ENCODE measurements around the gene LINC01488.

The LINC01488 gene

GRCh38 chr11:69481393-69481844, at the start of gene LINC01488:
Gene LINC01488, plus strand, starts transcription at chr11:69481663.
- DNase-seq = no peak

GRCh38 chr11:69431893-69432738, 49.3 kb upstream of the LINC01488 start:
- no peak for DNase-seq

GRCh38 chr11:69433741-69434140, 47.7 kb upstream of the LINC01488 start:
- DNase-seq = no peak

DNA sequence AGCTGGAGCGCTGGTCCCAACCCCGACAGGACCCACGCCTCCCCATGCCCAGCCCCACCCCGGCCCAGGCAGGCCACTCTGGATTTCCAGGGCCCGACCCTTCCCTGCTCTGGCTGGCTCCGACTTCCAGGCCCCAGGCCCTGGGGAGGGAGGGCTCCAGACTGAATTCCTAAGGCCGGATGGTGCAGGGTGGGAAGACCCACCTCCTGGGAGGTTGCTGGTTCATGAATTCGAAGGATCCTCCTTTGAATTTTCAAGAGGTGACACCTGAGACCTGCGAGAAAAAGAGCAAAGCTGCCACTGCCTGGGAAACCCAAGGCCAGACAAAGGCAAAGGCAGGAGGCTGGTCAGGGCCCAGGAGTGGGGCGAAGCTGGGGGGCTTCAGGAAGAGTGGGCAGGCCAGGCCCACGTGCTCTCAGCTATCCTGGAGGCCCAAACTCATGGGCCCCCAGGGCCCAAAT, 47.0 kb upstream of the LINC01488 start:
- no peak for DNase-seq

- DNase-seq = no peak
Measured at GRCh38 chr11:69435161-69435986, 46.1 kb upstream of the LINC01488 start.

DNA sequence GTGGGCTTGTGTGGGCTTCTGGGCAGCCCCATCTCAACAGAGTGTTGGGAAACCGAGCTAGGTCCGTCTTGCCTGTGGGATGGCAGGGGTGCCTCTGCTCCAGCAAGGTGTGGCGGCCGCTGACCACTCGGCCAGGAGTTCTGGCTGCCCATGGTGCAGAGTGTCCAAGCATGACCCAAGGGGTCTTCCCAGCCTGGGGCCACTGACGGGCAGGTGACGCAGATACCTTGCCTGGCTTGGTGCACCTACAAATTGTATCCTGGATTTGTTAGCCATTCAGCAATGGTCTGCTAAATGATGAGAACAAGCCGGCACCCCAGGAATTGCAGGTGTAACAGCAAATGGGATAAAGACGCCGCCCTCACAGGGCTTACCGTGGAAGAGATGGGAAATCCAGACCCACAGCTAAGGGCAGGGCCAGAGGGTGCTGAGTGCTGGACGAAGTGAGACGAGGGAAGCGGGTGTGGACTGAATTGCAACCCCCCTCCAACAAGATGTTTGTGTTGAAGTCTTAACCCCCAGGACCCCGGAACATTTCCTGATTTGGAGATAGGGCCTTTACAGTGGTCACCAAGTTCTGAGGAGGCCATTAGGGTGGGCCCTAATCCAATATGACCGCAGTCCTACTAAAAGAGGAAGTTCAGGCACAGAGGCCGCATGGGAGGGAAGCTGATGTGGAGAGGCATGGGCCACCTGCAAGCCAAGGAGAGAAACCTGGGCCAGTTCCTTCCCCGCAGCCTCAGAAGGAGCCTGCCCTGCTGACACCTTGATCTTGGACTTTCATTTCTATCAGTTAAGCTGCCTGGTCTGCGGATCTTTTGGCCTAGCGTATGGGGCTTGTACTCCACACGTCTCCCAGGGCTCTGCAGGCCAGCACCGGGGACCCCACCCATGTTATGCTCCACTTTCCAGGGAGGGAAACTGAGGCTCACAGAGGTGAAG, 45.2 kb upstream of the LINC01488 start:
- DNase-seq = no peak

GRCh38 chr11:69437001-69437875, 44.2 kb upstream of the LINC01488 start:
- no peak for DNase-seq

- DNase-seq = no peak
Measured at GRCh38 chr11:69437876-69438205, 43.6 kb upstream of the LINC01488 start.

DNA sequence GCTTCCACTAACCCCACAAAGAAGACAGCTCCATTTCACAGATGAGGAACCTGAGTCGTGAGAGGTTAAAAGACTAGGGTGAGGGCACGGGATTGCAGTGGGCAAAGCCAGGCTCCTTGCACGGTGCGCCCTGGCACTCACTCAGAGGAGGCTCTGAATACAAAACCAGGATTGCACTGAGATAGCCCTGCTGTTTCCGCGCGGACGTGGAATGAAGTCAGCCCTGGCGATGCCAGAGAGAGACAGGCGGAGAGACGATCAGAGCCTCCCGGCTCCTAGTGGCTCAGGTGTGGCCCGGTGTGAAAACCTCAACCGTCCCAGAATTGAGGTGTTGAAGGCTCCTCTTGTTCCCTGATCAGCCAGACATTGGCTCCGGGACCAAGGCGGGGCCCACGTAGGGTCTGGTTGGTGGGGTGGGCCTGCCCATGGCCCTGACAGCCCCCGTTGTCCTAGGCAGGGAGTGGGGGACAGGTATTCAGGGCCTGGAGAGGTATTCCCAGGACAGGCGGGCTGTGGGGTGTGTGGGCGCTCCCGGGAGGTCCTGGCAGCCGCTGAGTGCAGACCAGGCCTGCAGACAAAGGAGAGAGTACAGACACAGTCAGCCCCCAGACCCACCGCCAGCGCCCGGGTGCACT, 43.1 kb upstream of the LINC01488 start:
- no peak for DNase-seq

DNA sequence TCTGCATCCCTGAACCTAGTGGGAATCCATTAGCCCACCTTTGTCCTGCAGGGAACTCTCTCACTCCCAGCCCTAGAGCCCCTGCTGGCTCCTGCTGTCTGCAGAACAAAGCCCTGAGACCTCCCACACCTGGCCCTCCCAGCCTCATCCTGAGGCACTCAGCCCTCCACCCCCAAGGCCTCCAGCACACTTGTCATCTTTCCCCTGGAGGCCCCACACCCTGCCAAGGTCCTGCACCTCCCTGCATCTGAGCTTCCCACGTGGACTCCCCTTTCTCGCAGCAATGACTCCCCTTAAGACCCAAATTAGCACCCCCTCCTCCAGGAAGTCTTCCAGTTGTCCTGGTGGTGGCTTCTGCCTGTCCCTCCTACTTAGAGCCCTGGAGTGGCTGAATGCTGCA, 42.3 kb upstream of the LINC01488 start:
- DNase-seq = no peak

DNA sequence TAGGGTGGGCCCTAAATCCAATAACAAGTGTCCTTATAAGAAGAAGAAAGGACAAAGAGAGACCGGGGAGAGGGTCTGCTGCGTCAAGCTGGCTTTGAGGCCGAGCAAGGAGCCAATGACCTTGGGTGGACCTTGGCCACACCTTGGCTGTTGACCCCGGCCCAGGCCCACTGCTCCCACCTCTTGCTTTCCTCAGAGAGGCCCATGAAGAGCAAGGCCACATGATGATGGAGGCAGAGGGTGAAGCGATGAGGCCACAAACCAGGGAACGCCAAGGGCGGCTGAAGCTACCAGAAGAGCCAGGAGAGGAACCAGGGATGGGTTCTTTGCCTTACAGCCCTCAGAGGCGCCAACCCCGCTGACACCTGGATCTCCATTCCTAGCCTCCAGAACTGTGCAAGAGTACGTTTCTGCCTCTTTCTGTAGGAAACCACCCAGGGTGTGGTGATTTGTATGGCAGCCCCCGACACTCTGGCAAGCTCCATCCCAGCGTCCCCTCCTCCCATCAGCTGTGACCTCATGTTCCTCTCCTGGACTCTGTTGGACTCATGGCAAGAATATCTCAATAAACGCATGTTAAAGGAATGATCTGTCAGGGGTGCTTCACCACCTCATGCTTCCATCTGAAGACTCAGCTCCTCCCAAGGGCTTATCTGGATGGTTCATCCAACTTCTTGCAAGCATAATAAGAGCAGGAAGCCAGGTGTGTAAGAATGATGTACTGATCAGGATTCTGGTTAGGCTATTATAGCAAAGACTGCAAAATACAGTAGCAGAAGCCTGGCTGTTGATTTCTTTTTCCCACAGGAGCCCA, 41.6 kb upstream of the LINC01488 start:
- DNase-seq = no peak

DNA sequence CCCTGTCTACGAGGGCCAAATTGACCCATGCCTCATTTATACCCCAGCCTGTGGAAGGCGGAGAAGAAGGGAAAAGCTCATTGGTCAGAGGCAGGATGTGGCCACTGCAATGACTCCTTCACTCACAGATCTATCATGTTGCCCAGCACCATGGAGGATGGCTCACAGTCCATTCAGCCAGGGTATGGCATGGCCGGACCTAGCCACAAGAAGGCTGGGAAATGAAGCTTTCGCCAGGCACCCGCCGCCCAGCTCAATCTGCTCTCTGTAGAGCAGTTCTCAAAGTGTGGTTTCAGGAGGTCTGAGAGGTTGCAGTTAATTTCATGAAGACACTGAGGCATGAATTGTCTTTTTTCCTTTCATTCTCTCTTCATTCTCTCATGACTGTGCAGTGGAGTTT, 40.6 kb upstream of the LINC01488 start:
- DNase-seq = no peak

DNA sequence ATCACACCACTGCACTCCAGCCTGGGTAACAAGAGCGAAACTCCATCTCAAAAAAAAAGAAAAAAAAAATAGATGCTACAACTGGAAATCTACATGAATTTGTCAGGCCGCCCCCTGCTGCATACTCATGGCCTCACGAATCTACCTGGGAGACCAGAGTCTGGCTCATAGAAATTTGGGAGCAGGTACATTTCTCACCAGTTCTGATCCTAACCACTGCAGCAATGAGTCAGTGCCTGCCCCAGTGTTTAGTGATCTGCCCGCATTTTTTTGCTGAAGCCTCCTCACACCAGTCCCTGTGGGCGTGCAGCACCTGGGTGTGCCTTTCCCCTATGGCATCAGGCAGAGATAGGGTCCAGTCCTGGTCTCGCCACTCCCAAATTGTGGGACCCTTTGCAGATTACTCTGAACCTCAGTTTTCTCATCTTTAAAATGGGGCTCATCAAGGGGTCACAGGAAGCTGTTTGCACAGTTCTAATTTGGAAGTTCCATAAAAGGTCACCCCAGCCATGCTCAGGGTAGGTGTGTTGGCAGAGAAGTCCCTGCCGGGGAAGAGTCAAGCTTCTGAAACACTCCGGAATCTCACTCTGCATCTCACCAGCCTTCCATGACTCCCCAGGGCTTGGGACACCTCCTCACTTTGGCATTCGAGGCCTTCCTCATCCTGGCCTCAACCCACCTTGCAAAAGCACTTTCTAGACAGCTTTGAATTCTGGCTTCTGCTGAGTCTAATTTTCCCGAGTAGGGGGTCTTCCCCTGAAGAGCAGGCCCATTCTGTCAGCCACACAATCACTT, 39.3 kb upstream of the LINC01488 start:
- no peak for DNase-seq

DNA sequence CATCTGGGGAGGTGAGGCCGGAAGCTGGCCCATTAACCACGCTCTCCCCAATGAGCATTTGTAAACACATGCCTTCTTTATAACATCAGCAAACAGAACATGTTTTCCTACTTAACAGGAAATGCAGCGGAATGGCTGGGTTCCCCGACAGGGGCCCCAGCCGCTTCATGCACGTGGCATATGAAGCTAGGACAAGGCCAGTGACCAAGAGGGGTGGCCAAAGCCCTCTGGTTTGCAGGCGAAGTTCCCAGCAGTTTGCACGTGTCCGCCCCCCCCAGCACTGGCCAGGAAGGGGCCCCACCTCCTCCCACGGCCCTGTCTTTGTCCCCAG, 38.7 kb upstream of the LINC01488 start:
- no peak for DNase-seq

DNA sequence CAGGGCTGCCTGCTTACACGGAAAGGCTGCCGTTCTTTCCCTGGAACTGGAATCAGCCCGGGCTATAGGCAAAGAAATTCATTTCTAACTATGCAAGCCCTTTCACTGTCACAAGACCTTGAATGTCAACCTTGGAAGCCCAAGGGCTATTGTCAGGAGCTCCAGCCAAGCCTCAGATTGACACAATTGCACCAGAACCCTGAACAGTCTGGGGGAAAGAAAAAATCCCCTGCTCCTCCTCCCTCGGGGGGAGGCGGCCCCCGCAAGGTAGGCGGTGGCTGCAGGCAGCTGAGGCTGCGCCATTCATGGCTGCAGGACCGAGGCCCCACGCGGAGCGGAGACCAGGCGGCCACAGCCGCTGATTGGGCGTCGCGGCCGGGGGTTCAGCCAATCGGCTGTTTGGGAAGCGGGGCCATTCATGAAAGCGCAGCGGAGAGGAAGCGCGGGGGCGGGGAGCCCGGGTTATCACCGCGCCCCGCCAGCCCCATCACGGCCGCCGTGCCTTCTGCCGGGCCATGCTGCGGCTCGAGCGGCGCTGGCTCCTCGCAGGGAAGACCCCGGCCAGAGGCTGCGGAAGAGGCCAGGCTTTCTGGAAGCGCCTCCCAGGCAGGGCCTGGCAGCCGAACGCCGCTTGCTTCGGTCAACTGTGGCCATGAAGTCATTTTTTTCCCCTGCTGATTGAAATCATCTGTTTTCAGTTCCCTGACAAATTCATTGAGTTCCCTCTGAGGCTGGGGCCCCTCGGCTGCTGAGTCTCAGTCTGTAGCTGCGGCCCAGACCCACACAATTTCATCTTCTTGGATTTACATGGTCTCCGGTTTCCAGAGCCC, 38.1 kb upstream of the LINC01488 start:
- DNase-seq = no peak

DNA sequence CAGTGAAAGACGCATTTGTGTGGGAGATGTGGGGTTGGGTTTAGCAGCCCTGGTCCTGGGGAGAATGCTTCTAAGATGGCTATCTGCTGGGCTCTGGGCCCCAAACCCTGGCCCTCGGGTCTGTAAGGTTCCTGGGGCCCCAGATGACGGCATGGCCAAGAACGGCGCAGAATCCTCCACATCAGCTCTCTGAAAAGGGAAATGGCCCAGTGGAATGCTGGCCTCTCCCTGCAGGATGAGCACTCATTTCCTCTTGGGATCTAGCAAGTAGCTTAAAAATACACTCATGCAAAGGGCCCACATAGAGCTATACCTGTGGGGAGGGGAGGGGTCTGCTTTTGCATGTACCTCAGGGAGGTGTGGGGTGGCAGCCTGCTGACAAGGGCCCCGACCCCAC, 37.5 kb upstream of the LINC01488 start:
- DNase-seq = no peak

DNA sequence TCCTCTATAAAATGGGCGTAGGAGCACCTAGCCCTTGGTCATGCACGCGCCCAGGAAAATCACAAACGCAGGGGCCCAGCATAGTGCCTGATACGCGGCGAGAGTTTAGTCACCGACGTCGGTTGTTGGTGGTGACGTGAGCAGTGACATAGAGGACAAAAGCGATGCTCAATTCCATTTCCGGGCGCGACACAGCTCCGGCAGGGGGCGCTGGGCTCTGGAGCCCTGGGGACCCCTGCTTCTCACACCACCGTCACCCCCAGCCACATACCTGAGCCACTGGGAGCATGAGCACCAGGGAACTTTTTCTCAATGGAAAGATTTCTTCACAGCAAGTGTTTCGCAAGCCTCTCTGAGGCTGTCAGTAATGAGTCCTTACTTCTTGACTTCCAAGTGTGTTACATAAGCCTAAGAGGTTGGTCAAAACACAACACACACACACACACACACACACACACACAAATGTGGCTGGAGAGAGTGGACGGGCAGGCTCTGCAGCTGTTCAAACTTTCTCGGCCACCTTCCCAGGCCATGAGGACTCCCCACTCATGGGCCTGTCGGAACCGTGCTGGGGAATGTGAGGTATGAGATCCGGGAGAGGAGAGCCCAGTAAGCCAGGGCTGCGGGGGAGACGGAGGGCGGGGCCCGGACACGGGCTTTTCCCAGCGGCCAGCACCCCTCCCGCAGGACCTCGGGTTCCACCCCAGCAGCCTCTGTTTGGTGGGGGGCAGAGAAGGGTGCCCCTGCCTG, 36.9 kb upstream of the LINC01488 start:
- no peak for DNase-seq

DNA sequence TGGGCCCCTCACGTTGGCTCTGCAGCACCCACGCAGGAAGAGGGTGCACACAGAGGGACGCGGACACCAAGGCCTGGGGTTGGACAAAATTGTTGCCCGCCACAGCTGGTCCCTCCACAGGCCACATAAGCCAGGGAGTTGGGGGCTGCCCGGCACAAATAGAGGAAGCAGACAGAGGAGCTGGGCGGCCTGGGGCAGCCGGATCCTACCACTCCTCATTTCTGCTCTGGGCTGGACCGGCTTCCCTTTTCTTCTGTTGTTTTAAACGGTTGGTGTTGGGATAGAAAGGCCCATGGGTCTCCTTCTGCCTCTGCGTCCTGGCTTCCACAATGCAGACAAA, 36.4 kb upstream of the LINC01488 start:
- no peak for DNase-seq
